Measurements from ENCODE around the gene HOXD3.

HOXD3 gene

GRCh38 chr2:176128172-176128981, 28.7 kb upstream of the HOXD3 start:
- TF ChIP-seq CTCF (IDR thresholded peaks at IDR 0.05; ENCODE audit: extremely low read depth, missing control alignments): no peak
- no peak for DNase-seq (ENCODE audit: low spot score)

- TF ChIP-seq CTCF (IDR thresholded peaks at IDR 0.05; ENCODE audit: extremely low read depth, missing control alignments): no peak
- no peak for DNase-seq (ENCODE audit: low spot score)
These were observed 27.9 kb upstream of the HOXD3 start, which contains the start of gene HOXD8 for GRCh38 chr2:176128982-176129796. Gene HOXD8, plus strand, starts transcription at chr2:176129705. Its CDS starts 662 bp downstream, at chr2:176130367.

- DNase-seq (ENCODE audit: low spot score): no peak
- no peak for TF ChIP-seq CTCF (IDR thresholded peaks at IDR 0.05; ENCODE audit: extremely low read depth, missing control alignments)
These were observed 27.3 kb upstream of the HOXD3 start for GRCh38 chr2:176129813-176130146.

GRCh38 chr2:176130147-176130956, 26.8 kb upstream of the HOXD3 start:
- TF ChIP-seq CTCF (IDR thresholded peaks at IDR 0.05; ENCODE audit: extremely low read depth, missing control alignments): no peak
- DNase-seq (ENCODE audit: low spot score): no peak

GRCh38 chr2:176130957-176131847, 25.9 kb upstream of the HOXD3 start:
- no peak for TF ChIP-seq CTCF (IDR thresholded peaks at IDR 0.05; ENCODE audit: extremely low read depth, missing control alignments)
- no peak for DNase-seq (ENCODE audit: low spot score)

GRCh38 chr2:176131848-176132158, 25.3 kb upstream of the HOXD3 start:
- no peak for DNase-seq (ENCODE audit: low spot score)
- no peak for TF ChIP-seq CTCF (IDR thresholded peaks at IDR 0.05; ENCODE audit: extremely low read depth, missing control alignments)

All from GM20000 (cell line).